ENCODE results near the gene KRT83.
"Not testable (repeated sequence)": the region's sequence is repeated elsewhere in the genome, so short reads cannot be mapped to it uniquely, and the experiment has no call there.

The KRT83 gene

GRCh38 chr12:52296572-52297215 lies 24.5 kb downstream of the KRT83 start:
- H3K27me3 ChIP-seq (ENCODE audit: insufficient read depth, low read length): peaks cover 21% of the 10 kb centered on the region
- no peak overlapping the region for H2AFZ ChIP-seq (ENCODE audit: low read length, unreplicated experiment)
- no peaks in the 10 kb centered on the region for H3K36me3 ChIP-seq (ENCODE audit: insufficient read depth, low read length)
- H3K4me1 ChIP-seq (ENCODE audit: control insufficient read depth, insufficient read depth, low read length, unreplicated experiment): no peaks in the 10 kb centered on the region
- H3K4me3 ChIP-seq (ENCODE audit: low read depth, low read length): no peak overlapping the region
- no peak overlapping the region for H3K27ac ChIP-seq (ENCODE audit: low read depth, low read length)
- H3K79me2 ChIP-seq (ENCODE audit: control insufficient read depth, insufficient read depth, low read length, unreplicated experiment): no peaks in the 10 kb centered on the region

- H3K27ac ChIP-seq (ENCODE audit: low read depth, low read length): no peak overlapping the region
Observed at GRCh38 chr12:52295663-52296062, 25.5 kb downstream of the KRT83 start.

GRCh38 chr12:52294803-52295202 lies 26.4 kb downstream of the KRT83 start:
- Histone ChIP-seq H3K27me3 (ENCODE audit: insufficient read depth, low read length) (peaks cover 24% of the 10 kb centered on the region), H3K27ac (ENCODE audit: low read depth, low read length) (no peak overlapping the region), H3K4me1 (ENCODE audit: control insufficient read depth, insufficient read depth, low read length, unreplicated experiment) (no peaks in the 10 kb centered on the region), H3K4me3 (ENCODE audit: low read depth, low read length) (no peak overlapping the region), H3K36me3 (ENCODE audit: insufficient read depth, low read length) (no peaks in the 10 kb centered on the region), H3K79me2 (ENCODE audit: control insufficient read depth, insufficient read depth, low read length, unreplicated experiment) (no peaks in the 10 kb centered on the region), H2AFZ (ENCODE audit: low read length, unreplicated experiment) (no peak overlapping the region)

More at GRCh38 chr12:52295663-52296062, 25.5 kb downstream of the KRT83 start:
- no peak overlapping the region for H3K4me3 ChIP-seq (ENCODE audit: low read depth, low read length)
- H3K79me2 ChIP-seq (ENCODE audit: control insufficient read depth, insufficient read depth, low read length, unreplicated experiment): no peaks in the 10 kb centered on the region
- H3K27me3 ChIP-seq (ENCODE audit: insufficient read depth, low read length): peaks cover 24% of the 10 kb centered on the region
- no peaks in the 10 kb centered on the region for H3K4me1 ChIP-seq (ENCODE audit: control insufficient read depth, insufficient read depth, low read length, unreplicated experiment)
- no peaks in the 10 kb centered on the region for H3K36me3 ChIP-seq (ENCODE audit: insufficient read depth, low read length)
- H2AFZ ChIP-seq (ENCODE audit: low read length, unreplicated experiment): no peak overlapping the region

- H3K79me2 ChIP-seq (ENCODE audit: control insufficient read depth, insufficient read depth, low read length, unreplicated experiment): no peaks in the 10 kb centered on the region
- no peak overlapping the region for H2AFZ ChIP-seq (ENCODE audit: low read length, unreplicated experiment)
- H3K4me1 ChIP-seq (ENCODE audit: control insufficient read depth, insufficient read depth, low read length, unreplicated experiment): no peaks in the 10 kb centered on the region
- no peak overlapping the region for H3K27ac ChIP-seq (ENCODE audit: low read depth, low read length)
- H3K4me3 ChIP-seq (ENCODE audit: low read depth, low read length): no peak overlapping the region
- H3K27me3 ChIP-seq (ENCODE audit: insufficient read depth, low read length): peaks cover 15% of the 10 kb centered on the region
- no peaks in the 10 kb centered on the region for H3K36me3 ChIP-seq (ENCODE audit: insufficient read depth, low read length)
Observed at GRCh38 chr12:52293926-52294325, 27.3 kb downstream of the KRT83 start.

- H3K27me3 ChIP-seq (ENCODE audit: insufficient read depth, low read length): peaks cover 4% of the 10 kb centered on the region; the same call in 1 of the 2 replicates
- no peak within 1 kb of the TSS for H2AFZ ChIP-seq (ENCODE audit: low read length, unreplicated experiment)
- no peak within 1 kb of the TSS for H3K4me3 ChIP-seq (ENCODE audit: low read depth, low read length)
- H3K36me3 ChIP-seq (ENCODE audit: insufficient read depth, low read length): no peaks in the 10 kb centered on the region
- no peak within 1 kb of the TSS for H3K27ac ChIP-seq (ENCODE audit: low read depth, low read length)
- H3K79me2 ChIP-seq (ENCODE audit: control insufficient read depth, insufficient read depth, low read length, unreplicated experiment): no peaks in the 10 kb centered on the region
- H3K4me1 ChIP-seq (ENCODE audit: control insufficient read depth, insufficient read depth, low read length, unreplicated experiment): no peaks in the 10 kb centered on the region
Observed at GRCh38 chr12:52291267-52291935, 29.8 kb downstream of the KRT83 start, which contains the start of gene KRT81. KRT81 (minus strand) TSS chr12:52291534; CDS start chr12:52291465, 69 bp downstream.

GRCh38 chr12:52290483-52291134 lies 30.6 kb downstream of the KRT83 start:
- not testable (repeated sequence) for H3K36me3 ChIP-seq (ENCODE audit: insufficient read depth, low read length); H3K27ac ChIP-seq (ENCODE audit: low read depth, low read length); H2AFZ ChIP-seq (ENCODE audit: low read length, unreplicated experiment); H3K79me2 ChIP-seq (ENCODE audit: control insufficient read depth, insufficient read depth, low read length, unreplicated experiment); H3K4me3 ChIP-seq (ENCODE audit: low read depth, low read length); H3K27me3 ChIP-seq (ENCODE audit: insufficient read depth, low read length); H3K4me1 ChIP-seq (ENCODE audit: control insufficient read depth, insufficient read depth, low read length, unreplicated experiment)

- not testable (repeated sequence) for H2AFZ ChIP-seq (ENCODE audit: low read length, unreplicated experiment); H3K36me3 ChIP-seq (ENCODE audit: insufficient read depth, low read length); H3K27ac ChIP-seq (ENCODE audit: low read depth, low read length); H3K79me2 ChIP-seq (ENCODE audit: control insufficient read depth, insufficient read depth, low read length, unreplicated experiment); H3K4me3 ChIP-seq (ENCODE audit: low read depth, low read length); H3K27me3 ChIP-seq (ENCODE audit: insufficient read depth, low read length)
- H3K4me1 ChIP-seq (ENCODE audit: control insufficient read depth, insufficient read depth, low read length, unreplicated experiment): peaks cover 18% of the 10 kb centered on the region
Observed at GRCh38 chr12:52287816-52288805, 33.1 kb downstream of the KRT83 start.

GRCh38 chr12:52286857-52287785 lies 34.1 kb downstream of the KRT83 start:
- not testable (repeated sequence) for H3K4me3 ChIP-seq (ENCODE audit: low read depth, low read length)

GRCh38 chr12:52285851-52286530 lies 35.2 kb downstream of the KRT83 start:
- no peaks in the 10 kb centered on the region for H3K36me3 ChIP-seq (ENCODE audit: insufficient read depth, low read length)
- peaks cover 27% of the 10 kb centered on the region for H3K4me1 ChIP-seq (ENCODE audit: control insufficient read depth, insufficient read depth, low read length, unreplicated experiment)
- H3K27me3 ChIP-seq (ENCODE audit: insufficient read depth, low read length): no peaks in the 10 kb centered on the region
- H3K79me2 ChIP-seq (ENCODE audit: control insufficient read depth, insufficient read depth, low read length, unreplicated experiment): no peaks in the 10 kb centered on the region
- no peak overlapping the region for H2AFZ ChIP-seq (ENCODE audit: low read length, unreplicated experiment)
- H3K27ac ChIP-seq (ENCODE audit: low read depth, low read length): peak overlapping the region; percentile 77
- no peak overlapping the region for H3K4me3 ChIP-seq (ENCODE audit: low read depth, low read length)

More at GRCh38 chr12:52286857-52287785, 34.1 kb downstream of the KRT83 start:
- H3K79me2 ChIP-seq (ENCODE audit: control insufficient read depth, insufficient read depth, low read length, unreplicated experiment); H2AFZ ChIP-seq (ENCODE audit: low read length, unreplicated experiment); H3K27me3 ChIP-seq (ENCODE audit: insufficient read depth, low read length); H3K27ac ChIP-seq (ENCODE audit: low read depth, low read length); H3K36me3 ChIP-seq (ENCODE audit: insufficient read depth, low read length): not testable (repeated sequence)
- H3K4me1 ChIP-seq (ENCODE audit: control insufficient read depth, insufficient read depth, low read length, unreplicated experiment): peaks cover 18% of the 10 kb centered on the region
